Transverse colon (tissue), 4 donors: Measurements from ENCODE around the gene MYOCD.

Experiments used
- CTCF ChIP-seq, 5 experiments: fragments of 200-600 bp in 3 of 5; fragments of 450-650 bp in 2 of 5; sonication (generic) in 3 of 5; IDR thresholded peaks; 1 replicate in 2 of 5; 2 replicates in 3 of 5; pipeline ENCODE4 v1.5.1; 2016 to 2017; ENCODE audit warnings: antibody characterized with exemption in 5 of 5, inconsistent platforms in 3 of 5, mild to moderate bottlenecking in 2 of 5, moderate library complexity in 1 of 5
- POLR2A ChIP-seq: fragments of 450-650 bp; IDR thresholded peaks from one replicate; pipeline ENCODE4 v1.6.1; 2016; ENCODE audit warnings: antibody characterized with exemption, mild to moderate bottlenecking, moderate library complexity
- POLR2AphosphoS5 ChIP-seq, 3 donors: sonication (generic); formaldehyde crosslinking; IDR thresholded peaks; one replicate each; pipeline ENCODE4 v1.6.1; 2016; ENCODE audit warnings: antibody characterized with exemption in 3 of 3

- TF ChIP-seq CTCF (IDR thresholded peaks at IDR 0.05) (no peak), POLR2AphosphoS5 (IDR thresholded peaks at IDR 0.05) (peak; percentile 32 to 55 (median 42)), POLR2A (no peak)
Measured at GRCh38 chr17:12730931-12731521, 65.3 kb downstream of the MYOCD start.
